Activated naive CD4-positive, alpha-beta T cell treated with anti-CD3 and anti-CD28 coated beads, Interleukin-2, amount 50 U/mL, for 16 hours (primary cell): ENCODE data around the gene PIP4K2C.
"Not testable (repeated sequence)": the region's sequence is repeated elsewhere in the genome, so short reads cannot be mapped to it uniquely, and the experiment has no call there.

Source experiments
- DNase-seq: peaks from one replicate; pipeline ENCODE4 v3.0.0-alpha.2; 2020

The PIP4K2C gene

GRCh38 chr12:57586128-57586527 is 4.9 kb upstream of the PIP4K2C start:
- no peak for DNase-seq

- DNase-seq = no peak
Observed at GRCh38 chr12:57586832-57587429, 4.1 kb upstream of the PIP4K2C start.

- not testable (repeated sequence) for DNase-seq
Observed at GRCh38 chr12:57588951-57589610, 1.9 kb upstream of the PIP4K2C start.

- DNase-seq = no peak
Observed at GRCh38 chr12:57590479-57590863, 521 bp upstream of the PIP4K2C start.

GRCh38 chr12:57591782-57592325 is 862 bp downstream of the PIP4K2C start:
- no peak for DNase-seq

- DNase-seq = no peak
Observed at GRCh38 chr12:57592551-57593165, 1.7 kb downstream of the PIP4K2C start.

GRCh38 chr12:57593187-57593586 is 2.2 kb downstream of the PIP4K2C start:
- DNase-seq = no peak

- DNase-seq = no peak
Observed at GRCh38 chr12:57600395-57600794, 9.4 kb downstream of the PIP4K2C start.

- no peak for DNase-seq
Observed at GRCh38 chr12:57602544-57602943, 11.6 kb downstream of the PIP4K2C start.

- DNase-seq = no peak
Observed at GRCh38 chr12:57603324-57603723, 12.3 kb downstream of the PIP4K2C start.

GRCh38 chr12:57603815-57604453 is 12.9 kb downstream of the PIP4K2C start:
- DNase-seq = no peak

- DNase-seq = peak; percentile 50
Observed at GRCh38 chr12:57604454-57604991, 13.5 kb downstream of the PIP4K2C start, which contains the start of gene DTX3. Gene DTX3, plus strand, starts transcription at chr12:57604824. Its CDS starts 1,694 bp downstream, at chr12:57606518.

GRCh38 chr12:57604992-57605810 is 14.2 kb downstream of the PIP4K2C start:
- no peak for DNase-seq

GRCh38 chr12:57605811-57606311 is 14.9 kb downstream of the PIP4K2C start:
- no peak for DNase-seq

GRCh38 chr12:57606399-57606798 is 15.4 kb downstream of the PIP4K2C start:
- DNase-seq = no peak

GRCh38 chr12:57606821-57607220 is 15.8 kb downstream of the PIP4K2C start:
- no peak for DNase-seq

GRCh38 chr12:57607958-57608663 is 17.1 kb downstream of the PIP4K2C start:
- no peak for DNase-seq

- no peak for DNase-seq
Observed at GRCh38 chr12:57609101-57609780, 18.2 kb downstream of the PIP4K2C start.

- no peak for DNase-seq
Observed at GRCh38 chr12:57609781-57610553, 19.0 kb downstream of the PIP4K2C start.

- no peak for DNase-seq
Observed at GRCh38 chr12:57610554-57611107, 19.6 kb downstream of the PIP4K2C start.
